ENCODE data around the gene MFN2. TPM values are rescaled to one million over a fixed set of nuclear protein-coding genes. Genes with fewer than 3 reads are reported as not detected.
"Not testable (repeated sequence)": the region's sequence is repeated elsewhere in the genome, so short reads cannot be mapped to it uniquely, and the experiment has no call there.

MFN2 gene
- total and polyA plus RNA-seq, 9 of the 15 experiments (the other 6 are each of a cell fraction or from before 2014, with no cell fraction given) = 10.5 to 158 (median 87.1) TPM

GRCh38 chr1:12044187-12044877 lies 64.1 kb downstream of the MFN2 start (continued):
- TF ChIP-seq REST (IDR thresholded peaks at IDR 0.05; ENCODE audit: borderline replicate concordance) = 0 out of 2 replicates have a peak, but pooled peaks have one; percentile 7
- not testable (repeated sequence) for TF ChIP-seq REST (CRISPR knock-in tag; IDR thresholded peaks at IDR 0.05; ENCODE audit: low read depth)
- TF ChIP-seq ZNF384 (IDR thresholded peaks at IDR 0.05; ENCODE audit: low read depth, low read length) = peak; percentile 71
- TF ChIP-seq, protein P1, sequence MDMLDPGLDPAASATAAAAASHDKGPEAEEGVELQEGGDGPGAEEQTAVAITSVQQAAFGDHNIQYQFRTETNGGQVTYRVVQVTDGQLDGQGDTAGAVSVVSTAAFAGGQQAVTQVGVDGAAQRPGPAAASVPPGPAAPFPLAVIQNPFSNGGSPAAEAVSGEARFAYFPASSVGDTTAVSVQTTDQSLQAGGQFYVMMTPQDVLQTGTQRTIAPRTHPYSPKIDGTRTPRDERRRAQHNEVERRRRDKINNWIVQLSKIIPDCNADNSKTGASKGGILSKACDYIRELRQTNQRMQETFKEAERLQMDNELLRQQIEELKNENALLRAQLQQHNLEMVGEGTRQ (CRISPR knock-in tag; IDR thresholded peaks at IDR 0.05) = peak; percentile 77
- TF ChIP-seq GABPA (tag; conservative IDR thresholded peaks at IDR 0.05; ENCODE audit: low read depth) = 0 out of 2 replicates have a peak, but pooled peaks have one; percentile 31
- peak; percentile 35; the same call in 1 of the 2 replicates for TF ChIP-seq EGR1 (conservative IDR thresholded peaks at IDR 0.05)
